SU-DHL-6 (cell line): ENCODE results near the gene DGKG.

Experiments used
- CTCF ChIP-seq: fragments of 200-600 bp; sonication (generic); IDR thresholded peaks from one replicate; pipeline ENCODE4 v1.5.1; 2017; ENCODE audit warnings: antibody characterized with exemption, mild to moderate bottlenecking, low read length, moderate library complexity; ENCODE audit not compliant: insufficient read depth, poor library complexity, severe bottlenecking
- EZH2phosphoT487 ChIP-seq: fragments of 200-600 bp; sonication (generic), shearing (Covaris generic); conservative IDR thresholded peaks from 2 replicates; pipeline ENCODE4 v1.6.1; 2018; ENCODE audit warnings: mild to moderate bottlenecking, antibody characterized with exemption, low read length, moderate library complexity, mixed read lengths

GRCh38 chr3:186100398-186100797 lies 261.6 kb downstream of the DGKG start:
- TF ChIP-seq CTCF (no peak), EZH2phosphoT487 (no peak)
